Stimulated activated CD4-positive, alpha-beta T cell treated with anti-CD3 and anti-CD28 coated beads, Interleukin-4, amount 100 ng/mL, for 48 hours (primary cell): ENCODE data around the gene SMTNL1.

Experiments used
- DNase-seq, 2 donors: peaks; one replicate each; pipeline ENCODE4 v3.0.0-alpha.2; 2020; ENCODE audit warnings: low read depth in 2 of 2

Gene SMTNL1

GRCh38 chr11:57544566-57544965, 7.2 kb downstream of the SMTNL1 start:
- DNase-seq, result no peak

- no peak for DNase-seq
Observed at GRCh38 chr11:57545883-57546282, 8.5 kb downstream of the SMTNL1 start.

DNA sequence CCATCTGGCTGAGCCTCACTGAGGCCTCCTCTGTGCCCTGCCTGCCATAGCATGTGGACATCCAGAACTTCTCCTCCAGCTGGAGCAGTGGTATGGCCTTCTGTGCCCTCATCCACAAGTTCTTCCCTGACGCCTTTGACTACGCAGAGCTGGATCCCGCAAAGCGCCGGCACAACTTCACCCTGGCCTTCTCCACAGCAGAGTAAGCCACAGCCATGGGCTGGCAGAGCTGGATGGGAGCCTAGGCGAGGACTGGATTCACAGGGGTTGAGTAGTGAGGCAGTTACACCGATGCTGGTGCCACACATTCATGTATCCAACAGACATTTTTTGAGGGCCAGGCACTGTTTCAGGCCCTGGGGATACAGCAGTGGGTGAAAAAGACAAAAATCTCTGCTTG, 9.1 kb downstream of the SMTNL1 start:
- DNase-seq, result no peak

GRCh38 chr11:57546869-57547475, 9.6 kb downstream of the SMTNL1 start:
- DNase-seq, result no peak

DNA sequence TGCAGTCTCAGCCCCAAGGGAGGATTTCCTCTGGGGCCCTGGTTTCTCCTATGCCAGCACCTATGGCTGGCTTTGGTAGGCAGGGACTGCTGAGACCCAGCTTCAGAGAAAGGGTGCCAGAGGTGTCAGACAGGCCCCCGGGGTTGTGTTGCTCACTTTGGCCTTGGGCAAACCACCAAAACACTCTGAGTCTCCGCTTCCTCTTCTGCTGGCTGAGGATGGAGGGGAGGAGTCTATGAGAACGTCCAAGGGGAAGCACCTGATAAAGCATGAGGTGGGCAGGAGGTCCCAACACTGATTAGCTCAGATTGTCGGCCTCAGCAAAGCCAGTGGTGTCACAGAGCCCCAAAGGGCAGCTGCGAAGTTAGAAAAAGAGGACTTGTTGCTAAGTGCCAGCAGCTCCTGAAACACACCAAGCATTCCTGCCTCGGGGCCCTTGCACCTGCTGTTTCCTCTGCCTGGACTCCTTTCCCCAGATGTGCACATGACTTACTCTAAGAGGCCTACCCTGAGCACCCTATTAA, 10.5 kb downstream of the SMTNL1 start:
- DNase-seq, result no peak

DNA sequence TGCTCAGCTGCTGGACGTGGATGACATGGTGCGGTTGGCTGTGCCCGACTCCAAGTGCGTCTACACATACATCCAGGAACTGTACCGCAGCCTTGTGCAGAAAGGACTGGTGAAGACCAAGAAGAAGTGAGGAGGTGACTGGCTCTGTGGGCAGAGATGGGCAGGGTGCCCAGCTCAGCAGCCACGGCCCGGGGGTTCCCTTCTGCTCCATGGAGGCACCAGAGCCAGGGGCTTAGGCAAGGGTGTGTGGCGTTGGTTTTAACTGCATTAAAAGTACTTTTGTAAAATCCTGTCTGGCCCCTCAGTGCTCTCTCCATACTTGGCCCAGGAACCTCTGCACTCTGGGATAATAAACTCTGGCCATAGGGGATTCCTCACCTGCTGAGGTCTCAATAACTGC, 12.6 kb downstream of the SMTNL1 start:
- no peak for DNase-seq

DNA sequence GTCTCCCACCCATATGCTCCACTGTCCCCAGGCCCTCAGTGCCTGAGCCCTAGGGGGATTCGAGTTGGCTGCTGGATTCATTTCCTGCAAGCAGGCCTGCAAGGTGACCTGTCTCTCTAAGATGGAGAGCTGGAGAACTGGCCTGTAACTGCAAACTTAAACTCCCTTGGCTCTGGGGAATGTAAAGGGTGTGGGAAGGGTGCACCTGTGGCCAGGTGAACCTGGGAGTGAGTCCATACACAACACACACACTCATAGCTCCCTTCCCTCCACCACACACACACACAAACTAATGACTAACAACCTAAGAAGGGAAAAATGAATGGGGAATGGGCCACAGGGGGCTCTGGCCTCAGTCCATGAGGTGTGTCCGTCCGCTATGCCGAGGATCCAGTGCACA, 14.5 kb downstream of the SMTNL1 start:
- DNase-seq, result no peak

DNA sequence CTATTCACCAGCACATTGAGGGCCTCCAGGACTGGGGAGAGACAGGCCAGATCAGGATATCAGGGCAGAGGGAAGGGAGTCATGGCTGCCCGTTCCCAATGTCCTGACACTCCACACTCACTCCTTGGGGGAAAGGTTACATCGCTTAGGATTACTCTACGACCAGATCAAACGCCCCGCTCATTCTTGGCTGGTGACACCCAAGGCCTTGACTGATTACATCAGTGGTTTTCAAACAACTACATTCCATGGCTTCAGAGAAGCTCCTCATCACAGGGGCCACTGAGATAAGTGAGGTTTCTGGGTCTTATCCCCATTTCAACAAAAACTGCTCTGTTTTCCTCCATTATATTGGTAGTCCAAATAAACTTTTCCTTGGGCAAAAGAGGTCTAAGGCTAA, 15.1 kb downstream of the SMTNL1 start:
- no peak for DNase-seq

DNA sequence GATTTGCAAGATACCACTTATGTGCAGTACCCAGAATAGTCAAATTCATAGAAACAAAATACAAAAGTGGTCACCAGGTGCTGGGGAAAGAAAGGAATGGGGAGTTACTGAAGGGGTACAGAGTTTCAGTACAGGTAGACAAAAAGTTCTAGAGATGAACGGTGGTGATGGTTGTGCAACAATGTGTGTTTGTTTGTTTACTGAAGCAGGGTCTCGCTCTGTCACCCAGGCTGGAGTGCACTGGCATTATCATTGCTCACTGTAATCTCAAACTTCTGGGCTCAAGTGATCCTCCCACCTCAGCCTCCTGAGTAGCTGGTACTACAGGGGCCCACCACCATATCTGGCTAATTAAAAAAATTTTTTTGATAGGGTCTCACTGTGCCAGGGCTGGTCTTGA, 18.0 kb downstream of the SMTNL1 start:
- no peak for DNase-seq

DNA sequence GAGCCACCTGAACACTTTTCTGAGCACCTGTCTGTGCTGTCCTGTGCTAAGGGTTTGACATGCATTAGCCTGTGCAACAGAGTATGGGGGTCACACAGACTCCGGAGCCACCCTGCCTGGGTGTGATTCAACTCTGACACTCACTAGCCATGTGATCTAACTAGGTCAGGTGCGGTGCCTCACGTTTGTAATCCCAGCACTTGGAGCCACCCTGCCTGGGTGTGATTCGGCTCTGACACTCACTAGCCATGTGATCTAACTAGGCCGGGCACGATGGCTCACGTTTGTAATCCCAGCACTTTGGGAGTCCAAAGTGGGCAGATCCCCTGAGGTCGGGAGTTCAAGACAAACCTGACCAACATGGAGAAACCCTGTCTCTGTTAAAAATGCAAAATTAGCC, 18.6 kb downstream of the SMTNL1 start:
- DNase-seq, result no peak

- DNase-seq, result no peak
Observed at GRCh38 chr11:57560146-57560545, 22.8 kb downstream of the SMTNL1 start.

DNA sequence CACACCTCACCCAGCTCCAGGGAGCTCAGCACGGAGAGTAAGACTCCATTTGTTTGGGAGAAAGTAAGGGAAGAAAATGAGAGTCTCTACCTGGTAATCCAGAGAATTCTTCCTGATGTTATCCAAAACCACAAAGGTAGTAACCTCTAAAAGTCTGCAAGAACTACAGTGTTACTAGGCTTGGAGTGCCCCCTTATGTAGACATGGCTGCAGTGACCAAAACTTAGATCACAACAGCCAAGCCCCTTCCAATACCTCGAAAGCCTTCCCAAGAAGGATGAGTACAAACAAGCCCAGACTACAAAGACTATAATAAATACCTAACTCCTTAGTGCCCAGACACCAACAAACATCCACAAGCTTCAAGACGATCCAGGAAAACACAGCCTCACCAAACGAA, 25.2 kb downstream of the SMTNL1 start:
- DNase-seq, result no peak

GRCh38 chr11:57566005-57566904, 28.9 kb downstream of the SMTNL1 start:
- DNase-seq, result no peak

DNA sequence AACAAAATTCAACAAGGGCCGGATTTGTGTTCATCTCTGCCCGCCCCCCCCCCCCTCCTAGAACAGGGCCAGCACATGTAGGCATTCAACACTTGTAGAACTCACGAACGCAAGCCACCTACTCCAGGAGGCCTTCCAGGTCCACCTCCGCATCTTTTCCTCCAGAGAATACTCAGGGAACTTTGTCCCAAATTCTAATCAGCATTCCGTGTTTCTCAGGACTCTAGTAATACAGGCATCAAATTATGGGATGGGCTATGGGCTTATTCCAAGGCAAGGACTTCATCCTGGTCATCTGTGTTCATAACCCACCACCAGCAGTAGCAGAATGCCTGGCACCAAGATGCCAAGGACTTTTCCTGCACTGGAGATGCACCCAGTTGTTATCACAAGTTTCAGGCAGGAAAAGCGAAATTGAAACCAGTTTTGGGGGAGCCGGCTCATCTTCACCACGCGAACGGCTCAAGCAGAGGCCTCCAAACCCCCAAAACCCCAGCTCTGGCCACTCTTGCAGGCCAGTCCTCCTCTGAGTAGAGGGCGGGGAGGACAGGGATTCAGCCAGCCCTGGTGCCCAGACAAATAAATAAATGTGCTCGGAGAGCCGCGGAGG, 29.6 kb downstream of the SMTNL1 start:
- no peak for DNase-seq

GRCh38 chr11:57567515-57568329, 30.3 kb downstream of the SMTNL1 start, which contains the start of gene UBE2L6:
UBE2L6 (minus strand) TSS chr11:57567672; CDS start chr11:57567611, 61 bp downstream.
- DNase-seq, result peak; percentile 52 to 55

GRCh38 chr11:57568330-57568766, 31.0 kb downstream of the SMTNL1 start:
- DNase-seq, result peak; percentile 84 to 94

DNA sequence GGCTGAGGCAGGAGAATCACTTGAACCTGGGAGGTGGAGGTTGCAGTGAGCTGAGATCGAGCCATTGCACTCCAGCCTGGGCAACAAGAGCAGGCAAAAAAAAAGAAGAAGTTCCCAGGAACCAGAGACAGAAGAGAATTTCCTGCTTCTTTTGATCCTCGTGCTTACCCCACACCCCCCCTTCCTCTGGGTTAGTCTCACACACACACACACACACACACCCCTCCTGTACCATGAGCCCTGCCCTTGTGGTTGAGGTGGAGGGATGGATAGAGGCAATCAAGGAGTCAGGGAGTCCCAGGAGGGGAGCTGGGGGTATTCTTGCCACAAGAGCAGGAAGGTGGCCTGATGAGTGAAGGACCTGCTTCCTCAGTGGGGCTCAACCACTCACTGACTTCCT, 34.2 kb downstream of the SMTNL1 start:
- no peak for DNase-seq

- DNase-seq, result no peak
Observed at GRCh38 chr11:57574061-57574460, 36.7 kb downstream of the SMTNL1 start.

DNA sequence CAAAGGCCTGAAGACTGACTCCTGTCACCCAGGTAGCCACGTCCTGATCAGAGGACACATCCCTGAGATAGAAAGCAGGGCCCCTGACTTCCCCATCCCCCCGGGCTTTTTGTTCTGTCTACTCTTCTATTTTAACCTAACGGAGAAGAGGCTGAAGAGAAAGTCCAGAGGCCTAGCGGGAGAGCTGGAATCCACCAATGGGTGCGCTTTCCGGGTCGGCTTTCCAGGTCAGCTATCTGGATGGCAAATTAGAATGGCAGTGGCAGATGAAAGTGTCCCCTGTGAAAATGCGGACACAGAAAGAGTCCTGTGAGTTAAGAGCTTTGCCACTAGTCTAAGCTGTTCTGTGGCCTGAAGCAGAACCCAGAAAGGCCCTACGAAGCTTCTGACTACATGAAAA, 46.9 kb downstream of the SMTNL1 start:
- no peak for DNase-seq

GRCh38 chr11:57585301-57585700, 47.9 kb downstream of the SMTNL1 start:
- DNase-seq, result no peak

GRCh38 chr11:57586711-57587245, 49.4 kb downstream of the SMTNL1 start:
- DNase-seq, result no peak
